Kidney (tissue), 14 donors: ENCODE results near the gene ACTL7A. TPM values are rescaled to one million over a fixed set of nuclear protein-coding genes. Genes with fewer than 3 reads are reported as not detected.

Experiments used
- DNase-seq, 5 donors: peaks; one replicate each; pipeline ENCODE4 v3.0.0-alpha.2; 2013 to 2020
- FAIRE-seq: peaks from 2 replicates; lab custom pipeline; 2012; peaks lifted over from hg19 to GRCh38; lab: Jason Lieb, UNC
- H3K27ac ChIP-seq, 2 donors: one replicate each; pipeline ENCODE4 v1.7.0; 2013; ENCODE audit warnings: low read depth in 2 of 2, low read length in 2 of 2, inconsistent platforms in 1 of 2
- H3K27me3 ChIP-seq: one replicate; pipeline ENCODE4 v1.7.1; 2013; ENCODE audit warnings: low read length, inconsistent platforms; ENCODE audit not compliant: control insufficient read depth, insufficient read depth
- H3K36me3 ChIP-seq, 3 donors: one replicate each; pipeline versions ENCODE4 v1.7.0 to v1.7.1; 2013; ENCODE audit warnings: low read length in 3 of 3, control low read depth in 1 of 3, inconsistent platforms in 1 of 3; ENCODE audit not compliant: insufficient read depth in 3 of 3, control insufficient read depth in 2 of 3
- H3K4me1 ChIP-seq, 3 donors: one replicate each; pipeline versions ENCODE4 v1.7.0 to v1.7.1; 2013; ENCODE audit warnings: low read length in 3 of 3, inconsistent platforms in 1 of 3, low read depth in 1 of 3; ENCODE audit not compliant: control insufficient read depth in 2 of 3, insufficient read depth in 2 of 3
- H3K4me3 ChIP-seq, 3 donors: one replicate each; pipeline versions ENCODE4 v1.7.0 to v1.8.1; 2013; ENCODE audit warnings: low read length in 3 of 3, control low read depth in 1 of 3, inconsistent platforms in 1 of 3
- H3K9ac ChIP-seq, 3 donors: one replicate each; pipeline versions ENCODE4 v1.7.0 to v1.7.1; 2013; ENCODE audit warnings: low read length in 3 of 3, control low read depth in 1 of 3, inconsistent platforms in 1 of 3
- H3K9me3 ChIP-seq, 3 donors: one replicate each; pipeline versions ENCODE4 v1.7.0 to v1.7.1; 2013; ENCODE audit warnings: low read length in 3 of 3, control low read depth in 1 of 3, inconsistent platforms in 1 of 3; ENCODE audit not compliant: control insufficient read depth in 2 of 3, insufficient read depth in 1 of 3
- intact Hi-C: fragments of 100-400 bp; cut with DNase I; formaldehyde crosslinking; loops from one replicate; pipeline ENCODE4 v1.11.1; 2022
- polyA plus RNA-seq: library from polyadenylated mRNA; stranded (reverse); fragments of 350-450 nt; fragmentation: Illumina TruSeq; extraction: RNeasy Lipid Tissue Mini Kit (QIAGEN cat#74804); gene quantifications from one replicate; pipeline ENCODE4 v1.2.3, GENCODE V29; 2014; ENCODE audit warnings: low read depth, low replicate concordance; ENCODE audit not compliant: insufficient read depth
- total RNA-seq: library from RNA; stranded (reverse); fragmentation: NEBNext Ultra II Directional; extraction: Animal tissue kit (Norgen Biotek cat#: 25700); gene quantifications from one replicate; pipeline ENCODE4 v1.2.1, GENCODE V29; 2021
- TF ChIP-seq, protein P1 (sequence below): IDR thresholded peaks from 3 replicates; pipeline ENCODE4 v1.5.1; 2012; ENCODE audit warnings: mild to moderate bottlenecking, moderate library complexity, borderline replicate concordance; ENCODE audit not compliant: insufficient read depth; ENCODE audit errors: extremely low read depth
- donor health status: control.
- donor health status: control.
- donor health status: control.
- donor health status: control.
- donor health status: control.
- donor health status: DM: yes; HTN: yes; CAD: no.
- donor health status: Normal renal cell carcinoma (clear cell type).

ACTL7A gene
- total and polyA plus RNA-seq, 2 donors from 2014 or later, result not detected

DNA sequence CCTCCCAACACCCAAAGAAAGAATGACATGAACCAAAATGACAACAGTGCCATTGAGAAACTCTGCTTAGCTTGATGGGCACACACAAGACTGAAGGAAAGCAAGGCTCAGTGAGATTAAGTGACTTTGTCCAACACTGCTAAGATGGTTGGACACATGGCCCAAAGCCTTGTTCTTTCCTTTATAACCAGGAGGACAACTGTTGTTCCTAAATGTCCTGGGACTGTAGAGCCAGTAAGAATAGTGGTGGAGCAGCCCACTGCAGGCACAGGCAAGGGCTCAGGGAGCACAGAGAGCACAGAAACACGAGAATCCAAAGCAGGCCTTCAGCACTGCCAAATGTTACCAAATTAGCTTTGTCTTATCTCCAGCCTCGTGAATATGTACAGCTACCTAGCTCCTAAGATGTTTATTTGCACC lies 3.9 kb downstream of the ACTL7A start:
- intact Hi-C loops, result no loop called here
- no peaks in the 10 kb centered on the region for H3K4me1 ChIP-seq
- no peak overlapping the region for H3K27ac ChIP-seq
- DNase-seq (no peak), FAIRE-seq (no peak)
- H3K27me3 ChIP-seq, result no peaks in the 10 kb centered on the region
- H3K36me3 ChIP-seq, result peaks cover under 1 to 5% (median under 1%) of the 10 kb centered on the region in 3 donors
- TF ChIP-seq, protein P1, sequence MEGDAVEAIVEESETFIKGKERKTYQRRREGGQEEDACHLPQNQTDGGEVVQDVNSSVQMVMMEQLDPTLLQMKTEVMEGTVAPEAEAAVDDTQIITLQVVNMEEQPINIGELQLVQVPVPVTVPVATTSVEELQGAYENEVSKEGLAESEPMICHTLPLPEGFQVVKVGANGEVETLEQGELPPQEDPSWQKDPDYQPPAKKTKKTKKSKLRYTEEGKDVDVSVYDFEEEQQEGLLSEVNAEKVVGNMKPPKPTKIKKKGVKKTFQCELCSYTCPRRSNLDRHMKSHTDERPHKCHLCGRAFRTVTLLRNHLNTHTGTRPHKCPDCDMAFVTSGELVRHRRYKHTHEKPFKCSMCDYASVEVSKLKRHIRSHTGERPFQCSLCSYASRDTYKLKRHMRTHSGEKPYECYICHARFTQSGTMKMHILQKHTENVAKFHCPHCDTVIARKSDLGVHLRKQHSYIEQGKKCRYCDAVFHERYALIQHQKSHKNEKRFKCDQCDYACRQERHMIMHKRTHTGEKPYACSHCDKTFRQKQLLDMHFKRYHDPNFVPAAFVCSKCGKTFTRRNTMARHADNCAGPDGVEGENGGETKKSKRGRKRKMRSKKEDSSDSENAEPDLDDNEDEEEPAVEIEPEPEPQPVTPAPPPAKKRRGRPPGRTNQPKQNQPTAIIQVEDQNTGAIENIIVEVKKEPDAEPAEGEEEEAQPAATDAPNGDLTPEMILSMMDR, result no peak
- no peak overlapping the region for H3K9ac ChIP-seq
- H3K4me3 ChIP-seq, result no peak overlapping the region
- no peaks in the 10 kb centered on the region for H3K9me3 ChIP-seq

DNA sequence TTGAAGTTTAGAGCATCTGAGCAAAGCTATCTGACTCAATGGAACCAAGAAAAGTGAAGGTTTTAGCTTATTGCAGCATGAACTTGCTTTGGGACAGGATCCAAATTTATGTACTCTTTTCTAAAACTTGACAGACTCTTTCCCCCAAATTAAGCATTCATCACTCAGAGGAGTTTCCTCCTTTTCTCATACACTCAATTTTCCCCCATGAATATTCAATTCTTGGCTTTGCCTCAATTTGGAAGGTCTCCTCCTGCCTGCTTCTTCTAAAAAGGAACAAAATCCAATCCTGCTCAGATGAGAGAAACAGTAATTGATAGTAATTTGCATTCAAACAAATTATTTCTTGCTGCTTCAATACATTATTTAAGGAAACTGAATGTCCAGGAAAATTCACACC lies 5.0 kb downstream of the ACTL7A start:
- Histone ChIP-seq H3K27ac (no peak overlapping the region), H3K27me3 (no peaks in the 10 kb centered on the region), H3K4me3 (no peak overlapping the region), H3K36me3 (peaks cover 2 to 12% (median 5%) of the 10 kb centered on the region in 3 donors), H3K9ac (no peak overlapping the region), H3K9me3 (no peaks in the 10 kb centered on the region), H3K4me1 (no peaks in the 10 kb centered on the region)
- TF ChIP-seq, protein P1, result no peak
- intact Hi-C loops, result no loop called here
- DNase-seq, result no peak
- FAIRE-seq, result no peak

DNA sequence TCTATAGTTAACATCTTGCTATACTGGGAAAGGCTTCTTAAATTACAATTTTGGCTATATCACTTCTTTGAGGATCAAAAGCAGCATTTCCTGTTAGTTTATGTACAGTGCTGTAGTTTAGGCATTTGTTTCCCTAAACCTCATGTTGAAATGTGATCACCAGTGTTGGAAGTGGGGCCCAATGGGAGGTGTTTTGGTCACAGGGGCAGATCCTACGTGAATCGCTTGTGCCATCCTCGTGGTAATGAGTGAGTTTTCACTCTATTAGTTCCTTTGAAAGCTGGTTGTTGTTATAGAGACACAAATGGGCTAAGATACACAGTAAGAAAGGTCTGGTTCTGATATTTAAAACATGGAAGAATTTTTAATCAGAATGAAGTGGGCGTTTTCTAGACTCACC lies 5.8 kb downstream of the ACTL7A start:
- Histone ChIP-seq H3K27ac (no peak overlapping the region), H3K9me3 (no peaks in the 10 kb centered on the region), H3K27me3 (no peaks in the 10 kb centered on the region), H3K4me1 (no peaks in the 10 kb centered on the region), H3K4me3 (no peak overlapping the region), H3K36me3 (peaks cover 2 to 14% (median 5%) of the 10 kb centered on the region in 3 donors), H3K9ac (no peak overlapping the region)
- FAIRE-seq, result no peak
- TF ChIP-seq, protein P1, result no peak
- no peak for DNase-seq
- intact Hi-C loops, result no loop called here
